Measurements from ENCODE around the gene NUDT3.

DNA sequence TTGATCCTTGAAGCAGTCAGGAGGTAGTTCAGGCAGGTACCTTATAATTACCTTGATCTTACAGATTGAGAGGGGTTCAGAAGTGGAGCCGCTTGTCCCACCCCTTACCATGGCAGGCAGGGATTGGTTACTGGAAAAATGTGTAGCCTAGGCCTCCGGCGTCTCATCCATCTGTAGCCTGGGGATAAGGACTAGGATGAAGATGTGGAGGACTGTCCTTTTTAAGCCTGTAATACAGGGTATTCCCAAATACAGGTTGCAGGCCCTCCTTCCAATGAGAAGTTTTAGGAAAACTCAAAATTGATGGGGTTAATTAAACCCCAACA is 153.0 kb downstream of the NUDT3 start:
- TF ChIP-seq, protein P1, sequence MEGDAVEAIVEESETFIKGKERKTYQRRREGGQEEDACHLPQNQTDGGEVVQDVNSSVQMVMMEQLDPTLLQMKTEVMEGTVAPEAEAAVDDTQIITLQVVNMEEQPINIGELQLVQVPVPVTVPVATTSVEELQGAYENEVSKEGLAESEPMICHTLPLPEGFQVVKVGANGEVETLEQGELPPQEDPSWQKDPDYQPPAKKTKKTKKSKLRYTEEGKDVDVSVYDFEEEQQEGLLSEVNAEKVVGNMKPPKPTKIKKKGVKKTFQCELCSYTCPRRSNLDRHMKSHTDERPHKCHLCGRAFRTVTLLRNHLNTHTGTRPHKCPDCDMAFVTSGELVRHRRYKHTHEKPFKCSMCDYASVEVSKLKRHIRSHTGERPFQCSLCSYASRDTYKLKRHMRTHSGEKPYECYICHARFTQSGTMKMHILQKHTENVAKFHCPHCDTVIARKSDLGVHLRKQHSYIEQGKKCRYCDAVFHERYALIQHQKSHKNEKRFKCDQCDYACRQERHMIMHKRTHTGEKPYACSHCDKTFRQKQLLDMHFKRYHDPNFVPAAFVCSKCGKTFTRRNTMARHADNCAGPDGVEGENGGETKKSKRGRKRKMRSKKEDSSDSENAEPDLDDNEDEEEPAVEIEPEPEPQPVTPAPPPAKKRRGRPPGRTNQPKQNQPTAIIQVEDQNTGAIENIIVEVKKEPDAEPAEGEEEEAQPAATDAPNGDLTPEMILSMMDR (conservative IDR thresholded peaks at IDR 0.05; ENCODE audit: low read depth in 2 of 2), result no peak
- TF ChIP-seq CREB1 (CRISPR knock-in tag; IDR thresholded peaks at IDR 0.05; ENCODE audit: low read depth), result no peak
- no peak for TF ChIP-seq EZH2phosphoT487 (IDR thresholded peaks at IDR 0.05; ENCODE audit: unreplicated experiment)
- no peak for TF ChIP-seq POLR2AphosphoS5 (IDR thresholded peaks at IDR 0.05; ENCODE audit: low read depth)
- TF ChIP-seq, protein P2, sequence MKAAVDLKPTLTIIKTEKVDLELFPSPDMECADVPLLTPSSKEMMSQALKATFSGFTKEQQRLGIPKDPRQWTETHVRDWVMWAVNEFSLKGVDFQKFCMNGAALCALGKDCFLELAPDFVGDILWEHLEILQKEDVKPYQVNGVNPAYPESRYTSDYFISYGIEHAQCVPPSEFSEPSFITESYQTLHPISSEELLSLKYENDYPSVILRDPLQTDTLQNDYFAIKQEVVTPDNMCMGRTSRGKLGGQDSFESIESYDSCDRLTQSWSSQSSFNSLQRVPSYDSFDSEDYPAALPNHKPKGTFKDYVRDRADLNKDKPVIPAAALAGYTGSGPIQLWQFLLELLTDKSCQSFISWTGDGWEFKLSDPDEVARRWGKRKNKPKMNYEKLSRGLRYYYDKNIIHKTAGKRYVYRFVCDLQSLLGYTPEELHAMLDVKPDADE (IDR thresholded peaks at IDR 0.05), result no peak
